Stomach smooth muscle (tissue), 2 donors: ENCODE data around the gene PTPRK.

Experiments used
- H3K27ac ChIP-seq: one replicate; pipeline ENCODE4 v1.7.0; 2013; ENCODE audit warnings: mild to moderate bottlenecking, low read length, inconsistent platforms
- H3K27me3 ChIP-seq, 2 donors: one replicate each; pipeline ENCODE4 v1.7.0; 2013; ENCODE audit warnings: low read length in 2 of 2; ENCODE audit not compliant: insufficient read depth in 2 of 2, control insufficient read depth in 1 of 2
- H3K36me3 ChIP-seq, 2 donors: one replicate each; pipeline ENCODE4 v1.7.0; 2013; ENCODE audit warnings: low read length in 2 of 2; ENCODE audit not compliant: control insufficient read depth in 2 of 2, insufficient read depth in 2 of 2
- H3K4me1 ChIP-seq: one replicate; pipeline ENCODE4 v1.7.0; 2013; ENCODE audit warnings: low read length; ENCODE audit not compliant: control insufficient read depth, insufficient read depth
- H3K4me3 ChIP-seq, 2 donors: one replicate each; pipeline ENCODE4 v1.7.0; 2013; ENCODE audit warnings: low read length in 2 of 2
- H3K9ac ChIP-seq, 2 donors: one replicate each; pipeline ENCODE4 v1.7.0; 2013; ENCODE audit warnings: low read length in 2 of 2, mild to moderate bottlenecking in 1 of 2
- H3K9me3 ChIP-seq, 2 donors: one replicate each; pipeline ENCODE4 v1.7.0; 2013; ENCODE audit warnings: low read length in 2 of 2; ENCODE audit not compliant: control insufficient read depth in 2 of 2
- donor health status: healthy.
- donor health status: Pancreatic carcinoma.

Gene PTPRK

GRCh38 chr6:128246472-128247260 is 273.7 kb downstream of the PTPRK start:
- H3K27ac ChIP-seq: no peak overlapping the region
- H3K36me3 ChIP-seq: no peaks in the 10 kb centered on the region
- H3K9me3 ChIP-seq: no peaks in the 10 kb centered on the region
- no peaks in the 10 kb centered on the region for H3K4me1 ChIP-seq
- H3K4me3 ChIP-seq: no peak overlapping the region
- no peak overlapping the region for H3K9ac ChIP-seq
- no peaks in the 10 kb centered on the region for H3K27me3 ChIP-seq

- Histone ChIP-seq H3K9ac (no peak overlapping the region), H3K27me3 (no peaks in the 10 kb centered on the region), H3K4me3 (no peak overlapping the region), H3K9me3 (no peaks in the 10 kb centered on the region), H3K4me1 (no peaks in the 10 kb centered on the region), H3K27ac (no peak overlapping the region), H3K36me3 (no peaks in the 10 kb centered on the region)
Measured at GRCh38 chr6:128244751-128245405, 275.5 kb downstream of the PTPRK start.

DNA sequence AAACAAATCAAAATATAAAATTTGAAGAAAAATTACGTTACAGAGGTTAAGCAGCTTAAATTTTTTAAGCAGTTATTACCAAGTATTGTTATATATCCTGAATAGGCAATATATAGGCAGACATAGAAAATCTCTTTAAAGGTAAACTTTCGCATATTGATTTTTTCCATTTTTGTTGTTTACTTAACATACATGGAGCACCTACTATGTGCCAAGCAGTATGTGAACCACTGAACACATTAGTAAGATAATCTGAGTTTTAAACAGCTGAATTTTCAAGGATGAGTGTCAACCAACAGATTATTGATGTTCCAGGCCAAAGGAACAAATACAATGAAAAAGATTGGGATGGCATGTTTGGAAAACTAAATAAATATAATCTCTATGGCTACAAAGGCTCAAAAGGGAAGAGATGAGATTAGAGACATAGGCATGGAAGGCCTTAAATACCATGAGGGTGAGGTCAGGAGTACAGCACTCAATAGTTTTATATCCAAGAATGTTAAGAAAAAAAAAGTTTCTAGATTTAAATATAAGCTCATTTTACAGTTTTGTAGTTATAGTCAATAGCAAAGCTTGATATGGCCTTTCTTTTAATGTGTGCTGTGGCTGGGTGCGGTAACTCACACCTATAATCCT is 277.5 kb downstream of the PTPRK start:
- Histone ChIP-seq H3K4me1 (no peaks in the 10 kb centered on the region), H3K9me3 (no peaks in the 10 kb centered on the region), H3K27ac (no peak overlapping the region), H3K36me3 (peaks cover 0 to 2% of the 10 kb centered on the region in 2 donors), H3K9ac (no peak overlapping the region), H3K4me3 (no peak overlapping the region), H3K27me3 (no peaks in the 10 kb centered on the region)

DNA sequence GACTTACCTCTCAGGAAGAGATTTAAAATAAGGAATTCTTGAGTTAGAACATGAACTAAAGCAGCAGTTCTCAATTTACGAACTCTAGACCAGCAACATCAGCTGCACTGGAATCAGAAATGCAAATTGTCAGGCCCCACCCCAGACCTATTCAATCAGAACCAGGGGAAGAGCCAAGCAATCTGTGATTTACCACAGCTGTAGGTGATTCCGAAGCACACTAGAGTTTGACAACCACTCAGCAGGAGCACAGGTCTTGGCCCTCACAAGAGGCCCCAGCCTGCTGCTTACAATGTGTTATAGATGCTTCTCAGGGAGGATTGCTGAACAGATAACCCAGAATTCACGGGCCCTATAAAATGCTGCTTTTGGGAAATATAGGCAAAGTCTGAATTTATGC is 279.2 kb downstream of the PTPRK start:
- H3K36me3 ChIP-seq: peaks cover 0 to 2% of the 10 kb centered on the region in 2 donors
- H3K9ac ChIP-seq: no peak overlapping the region
- H3K9me3 ChIP-seq: no peaks in the 10 kb centered on the region
- H3K4me1 ChIP-seq: no peaks in the 10 kb centered on the region
- H3K27ac ChIP-seq: no peak overlapping the region
- H3K27me3 ChIP-seq: no peaks in the 10 kb centered on the region
- no peak overlapping the region for H3K4me3 ChIP-seq

DNA sequence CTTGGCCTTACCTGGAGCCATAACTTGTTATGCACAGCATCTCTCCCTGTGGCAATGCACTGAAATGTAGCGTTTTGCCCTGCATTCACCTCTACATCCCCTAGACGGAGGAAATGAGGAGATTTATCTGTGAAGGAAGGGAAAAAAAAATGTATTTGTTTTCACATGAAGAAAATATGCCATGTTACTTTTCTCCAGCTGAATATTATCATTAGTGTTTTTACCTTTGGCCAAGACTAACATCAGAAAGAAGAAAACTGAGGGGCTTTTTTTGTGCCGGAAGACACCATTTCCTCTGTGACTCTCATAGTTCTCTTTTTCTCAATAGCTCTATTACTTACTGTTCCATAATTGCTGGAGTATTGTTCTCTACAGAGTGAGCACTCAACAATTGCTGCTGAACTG is 280.4 kb downstream of the PTPRK start:
- no peaks in the 10 kb centered on the region for H3K9me3 ChIP-seq
- H3K27me3 ChIP-seq: no peaks in the 10 kb centered on the region
- H3K4me1 ChIP-seq: no peaks in the 10 kb centered on the region
- H3K4me3 ChIP-seq: no peak overlapping the region
- peaks cover 0 to 2% of the 10 kb centered on the region in 2 donors for H3K36me3 ChIP-seq
- H3K9ac ChIP-seq: no peak overlapping the region
- H3K27ac ChIP-seq: no peak overlapping the region

GRCh38 chr6:128239146-128239545 is 281.3 kb downstream of the PTPRK start:
- no peak overlapping the region for H3K9ac ChIP-seq
- H3K9me3 ChIP-seq: no peaks in the 10 kb centered on the region
- H3K27ac ChIP-seq: no peak overlapping the region
- H3K4me3 ChIP-seq: no peak overlapping the region
- H3K36me3 ChIP-seq: peaks cover 0 to 2% of the 10 kb centered on the region in 2 donors
- H3K4me1 ChIP-seq: no peaks in the 10 kb centered on the region
- H3K27me3 ChIP-seq: no peaks in the 10 kb centered on the region

DNA sequence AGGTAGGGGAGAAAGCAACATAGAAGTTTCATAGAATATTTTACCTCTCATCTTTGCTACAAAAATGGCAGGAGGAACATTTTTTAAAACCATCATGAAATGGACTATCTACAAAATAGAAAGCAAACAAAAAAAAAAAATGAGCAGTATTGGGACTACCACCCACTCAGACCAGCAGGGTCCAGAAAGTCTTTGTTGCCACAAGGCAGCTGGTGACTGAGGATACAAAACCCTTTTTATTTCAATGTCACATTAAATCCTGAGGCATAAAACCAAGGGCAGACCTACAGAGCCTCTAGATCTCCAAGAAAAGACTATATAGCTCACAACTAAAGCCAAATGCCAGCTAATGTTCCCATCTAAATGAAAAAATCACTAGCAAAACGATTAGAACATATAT is 282.2 kb downstream of the PTPRK start:
- no peak overlapping the region for H3K9ac ChIP-seq
- H3K4me3 ChIP-seq: no peak overlapping the region
- peaks cover 0 to 2% of the 10 kb centered on the region in 2 donors for H3K36me3 ChIP-seq
- no peaks in the 10 kb centered on the region for H3K4me1 ChIP-seq
- H3K27me3 ChIP-seq: no peaks in the 10 kb centered on the region
- no peaks in the 10 kb centered on the region for H3K9me3 ChIP-seq
- H3K27ac ChIP-seq: no peak overlapping the region

- Histone ChIP-seq H3K27ac (no peak overlapping the region), H3K36me3 (peaks cover 0 to 4% of the 10 kb centered on the region in 2 donors), H3K9ac (no peak overlapping the region), H3K4me3 (no peak overlapping the region), H3K4me1 (no peaks in the 10 kb centered on the region), H3K27me3 (no peaks in the 10 kb centered on the region), H3K9me3 (no peaks in the 10 kb centered on the region)
Measured at GRCh38 chr6:128235556-128235955, 284.8 kb downstream of the PTPRK start.

GRCh38 chr6:128233531-128233930 is 286.9 kb downstream of the PTPRK start:
- Histone ChIP-seq H3K4me1 (no peaks in the 10 kb centered on the region), H3K4me3 (no peak overlapping the region), H3K27ac (no peak overlapping the region), H3K9me3 (no peaks in the 10 kb centered on the region), H3K27me3 (no peaks in the 10 kb centered on the region), H3K9ac (no peak overlapping the region), H3K36me3 (peaks cover 0 to 2% of the 10 kb centered on the region in 2 donors)

DNA sequence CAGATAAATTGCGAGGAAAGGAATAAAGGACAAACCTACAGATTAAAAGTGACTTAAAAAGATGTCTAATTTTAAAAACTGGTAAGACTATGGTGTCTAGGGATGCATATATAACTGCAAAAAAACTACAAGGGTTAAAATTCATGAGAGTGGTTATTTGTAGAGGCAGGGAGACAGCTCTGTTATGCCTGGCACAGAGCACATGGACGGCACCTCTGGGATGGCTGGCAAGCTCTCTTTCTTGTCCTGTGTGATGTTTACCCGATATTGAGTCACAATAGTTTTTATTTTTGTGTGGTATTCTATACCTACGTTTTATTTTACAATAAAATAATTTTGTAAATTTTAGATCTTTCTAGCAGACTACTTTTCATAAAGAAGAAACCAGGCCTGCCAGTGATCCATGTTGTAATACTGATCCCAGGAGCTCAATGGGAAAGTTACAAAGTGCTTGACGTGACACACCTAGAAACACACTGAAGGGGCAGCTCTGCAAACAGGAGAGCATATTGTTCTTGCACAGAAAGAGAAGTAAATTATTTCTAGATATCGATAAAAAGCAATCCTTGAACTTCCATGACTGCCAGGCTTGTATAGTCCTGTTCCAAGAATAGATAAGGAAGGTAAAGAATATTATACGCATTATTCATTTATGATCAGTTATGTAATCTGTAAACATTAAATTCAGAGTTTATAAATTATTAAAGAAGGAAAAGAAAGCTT is 290.0 kb downstream of the PTPRK start:
- Histone ChIP-seq H3K36me3 (peaks cover 0 to 2% of the 10 kb centered on the region in 2 donors), H3K27me3 (no peaks in the 10 kb centered on the region), H3K4me1 (no peaks in the 10 kb centered on the region), H3K27ac (no peak overlapping the region), H3K9me3 (no peaks in the 10 kb centered on the region), H3K9ac (no peak overlapping the region), H3K4me3 (no peak overlapping the region)
